Breast epithelium (tissue), 3 donors: ENCODE results near the gene DUS2.

ENCODE experiments used
- CTCF ChIP-seq, 3 donors: fragments of 450-650 bp; IDR thresholded peaks; one replicate each; pipeline ENCODE4 v1.5.1; 2016 to 2017; ENCODE audit warnings: antibody characterized with exemption in 3 of 3, mild to moderate bottlenecking in 3 of 3, moderate library complexity in 3 of 3
- POLR2A ChIP-seq: fragments of 450-650 bp; IDR thresholded peaks from one replicate; pipeline ENCODE4 v1.6.1; 2016; ENCODE audit warnings: antibody characterized with exemption, mild to moderate bottlenecking, moderate library complexity

DNA sequence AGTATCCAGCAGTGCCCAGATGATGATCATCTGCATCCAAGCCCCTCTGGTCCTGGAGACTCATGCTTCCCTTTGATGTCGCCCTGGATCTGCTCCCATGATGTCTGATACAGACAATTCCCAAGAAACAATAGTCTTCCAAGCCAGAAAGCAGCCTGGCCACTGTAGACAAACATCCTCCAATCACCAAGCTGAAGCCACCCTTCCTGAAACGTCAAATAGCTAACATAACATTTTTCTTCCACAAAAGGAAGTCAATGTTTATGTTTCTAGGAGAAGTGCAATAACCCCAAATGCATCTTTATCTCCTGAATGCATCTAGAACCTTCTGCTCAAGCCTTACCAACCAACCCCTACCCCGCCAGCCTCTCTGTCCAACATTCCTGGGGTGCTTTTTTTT, 22.6 kb upstream of the DUS2 start:
- TF ChIP-seq POLR2A (no peak), CTCF (IDR thresholded peaks at IDR 0.05) (no peak)
